Erythroblast (primary cell): Measurements from ENCODE around the gene PCBP3.

ENCODE experiments used
- GATA1 ChIP-seq: IDR thresholded peaks from 2 replicates; pipeline ENCODE4 v1.6.1; 2011; ENCODE audit warnings: low read depth, mild to moderate bottlenecking, control low read depth, low read length, moderate library complexity
- POLR2A ChIP-seq: IDR thresholded peaks from 2 replicates; pipeline ENCODE4 v1.6.1; 2011; ENCODE audit warnings: mild to moderate bottlenecking, low read length

DNA sequence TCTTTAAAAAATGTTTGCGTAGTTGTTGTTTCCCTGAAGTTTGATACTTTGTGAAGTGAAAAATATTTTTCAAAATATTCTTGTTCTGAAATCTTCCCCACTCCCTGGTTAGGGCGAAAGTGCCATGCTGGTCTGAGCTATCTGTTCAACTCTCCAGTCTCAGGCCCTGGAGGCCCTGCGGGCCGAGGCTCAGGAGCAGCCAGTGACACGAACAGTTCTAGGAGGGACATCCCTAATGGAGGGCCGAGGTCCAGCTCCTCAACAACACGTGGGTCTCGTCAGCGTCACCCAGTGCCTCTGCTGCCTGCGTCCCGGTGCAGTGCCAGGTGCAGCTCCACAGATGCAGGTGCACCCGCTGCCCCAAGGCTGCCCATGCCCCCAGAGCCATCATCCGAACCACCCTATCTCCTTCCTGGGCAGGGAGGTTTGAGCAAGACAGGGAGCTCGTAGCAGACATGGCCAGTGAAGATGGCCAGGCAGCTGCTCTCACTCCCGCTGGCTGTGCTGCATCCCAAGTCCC is 268.3 kb downstream of the PCBP3 start:
- TF ChIP-seq POLR2A = no peak
- no peak for TF ChIP-seq GATA1
